ENCODE measurements around the gene FGFR2. TPM values are rescaled to one million over a fixed set of nuclear protein-coding genes. Genes with fewer than 3 reads are reported as not detected.

The FGFR2 gene
- total and polyA plus RNA-seq, 8 donors: 48.0 to 350 (median 278) TPM

- H3K27me3 ChIP-seq: no peaks in the 10 kb centered on the region
- intact Hi-C loops (cut with DNase I): no loop called here
- no peak for TF ChIP-seq CTCF (IDR thresholded peaks at IDR 0.05)
- ATAC-seq (no peak), DNase-seq (no peak)
- H3K36me3 ChIP-seq: no peaks in the 10 kb centered on the region
- H3K9me3 ChIP-seq: peaks cover 0 to 4% of the 10 kb centered on the region in 2 donors
- no peak overlapping the region for H3K4me3 ChIP-seq
- no peak overlapping the region for H3K27ac ChIP-seq
- H3K4me1 ChIP-seq: no peaks in the 10 kb centered on the region
Observed at GRCh38 chr10:121552746-121553145, 45.5 kb downstream of the FGFR2 start.

GRCh38 chr10:121551210-121551885 is 46.9 kb downstream of the FGFR2 start:
- Histone ChIP-seq H3K9me3 (peaks cover 0 to 4% of the 10 kb centered on the region in 2 donors), H3K36me3 (no peaks in the 10 kb centered on the region)
- no peak for TF ChIP-seq CTCF (IDR thresholded peaks at IDR 0.05)

GRCh38 chr10:121544301-121544869 is 53.9 kb downstream of the FGFR2 start:
- no peak for DNase-seq
- no peaks in the 10 kb centered on the region for H3K4me1 ChIP-seq
- no peak for ATAC-seq
- no peak overlapping the region for H3K4me3 ChIP-seq
- no peaks in the 10 kb centered on the region for H3K27me3 ChIP-seq
- no peak for TF ChIP-seq CTCF (IDR thresholded peaks at IDR 0.05)
- no peak overlapping the region for H3K27ac ChIP-seq
- H3K9me3 ChIP-seq: no peaks in the 10 kb centered on the region
- intact Hi-C loops (cut with DNase I): no loop called here
- no peaks in the 10 kb centered on the region for H3K36me3 ChIP-seq

More at GRCh38 chr10:121551210-121551885, 46.9 kb downstream of the FGFR2 start:
- ATAC-seq: no peak
- peak in 2 of 4 donors; percentile 36 to 42 for DNase-seq
- H3K4me3 ChIP-seq: no peak overlapping the region
- intact Hi-C loops (cut with DNase I): no loop called here
- H3K27me3 ChIP-seq: no peaks in the 10 kb centered on the region
- no peaks in the 10 kb centered on the region for H3K4me1 ChIP-seq
- no peak overlapping the region for H3K27ac ChIP-seq

- H3K9me3 ChIP-seq: no peaks in the 10 kb centered on the region
- H3K27ac ChIP-seq: no peak overlapping the region
- intact Hi-C loops (cut with DNase I): no loop called here
- no peak for ATAC-seq
- no peaks in the 10 kb centered on the region for H3K27me3 ChIP-seq
- TF ChIP-seq CTCF (IDR thresholded peaks at IDR 0.05): no peak
- no peaks in the 10 kb centered on the region for H3K36me3 ChIP-seq
- H3K4me3 ChIP-seq: no peak overlapping the region
- no peak for DNase-seq
- no peaks in the 10 kb centered on the region for H3K4me1 ChIP-seq
Observed at GRCh38 chr10:121543545-121543944, 54.7 kb downstream of the FGFR2 start.

GRCh38 chr10:121541450-121542120 is 56.7 kb downstream of the FGFR2 start:
- no peak for TF ChIP-seq CTCF (IDR thresholded peaks at IDR 0.05)
- intact Hi-C loops (cut with DNase I): no loop called here
- H3K4me3 ChIP-seq: no peak overlapping the region
- H3K36me3 ChIP-seq: no peaks in the 10 kb centered on the region
- ATAC-seq (no peak), DNase-seq (no peak)
- H3K27ac ChIP-seq: no peak overlapping the region
- H3K4me1 ChIP-seq: no peaks in the 10 kb centered on the region
- H3K9me3 ChIP-seq: no peaks in the 10 kb centered on the region
- H3K27me3 ChIP-seq: no peaks in the 10 kb centered on the region

Data from left lung (tissue), 10 donors.